DLD1 (cell line): ENCODE measurements around the gene DIP2B.

Experiments
- in situ Hi-C: cut with HindIII; loops from 2 replicates; pipeline ENCODE4 v1.10.0; 2017; ENCODE audit warnings: low sequenced_read_pairs

Gene DIP2B

DNA sequence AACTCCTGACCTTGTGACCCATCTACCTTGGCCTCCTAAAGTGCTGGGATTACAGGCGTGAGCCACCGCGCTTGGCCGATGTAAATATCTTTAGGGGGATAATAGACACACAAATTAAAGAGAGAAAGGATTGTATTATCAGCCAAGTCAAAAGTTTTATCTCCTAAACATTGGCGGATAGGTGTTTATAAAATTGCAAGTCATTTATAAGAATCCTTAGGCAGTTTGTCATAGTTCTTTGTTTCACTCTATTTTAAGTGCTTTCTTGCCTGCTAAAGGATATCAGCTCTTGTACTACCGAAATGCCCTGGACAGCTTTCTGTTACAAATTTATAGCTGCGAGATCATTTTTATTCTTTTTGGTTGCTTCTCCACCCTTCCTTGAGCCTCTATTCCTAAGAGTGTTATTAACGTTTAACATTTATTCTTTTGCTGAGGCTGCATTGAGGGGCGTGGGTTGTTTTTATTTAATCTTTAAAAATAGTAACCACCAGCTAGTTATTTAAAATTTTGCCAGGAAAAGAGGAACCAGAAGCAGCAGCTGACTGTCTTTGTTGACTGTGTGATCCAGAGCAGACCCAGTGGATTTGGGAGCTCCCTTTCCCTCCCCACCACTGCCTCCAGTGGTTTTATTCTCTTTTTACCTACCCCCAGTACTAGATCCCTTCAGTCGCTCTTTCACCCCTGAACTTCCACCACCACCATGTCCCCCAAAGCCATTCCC lies 106.4 kb downstream of the DIP2B start:
- in situ Hi-C loops, result no loop called here

DNA sequence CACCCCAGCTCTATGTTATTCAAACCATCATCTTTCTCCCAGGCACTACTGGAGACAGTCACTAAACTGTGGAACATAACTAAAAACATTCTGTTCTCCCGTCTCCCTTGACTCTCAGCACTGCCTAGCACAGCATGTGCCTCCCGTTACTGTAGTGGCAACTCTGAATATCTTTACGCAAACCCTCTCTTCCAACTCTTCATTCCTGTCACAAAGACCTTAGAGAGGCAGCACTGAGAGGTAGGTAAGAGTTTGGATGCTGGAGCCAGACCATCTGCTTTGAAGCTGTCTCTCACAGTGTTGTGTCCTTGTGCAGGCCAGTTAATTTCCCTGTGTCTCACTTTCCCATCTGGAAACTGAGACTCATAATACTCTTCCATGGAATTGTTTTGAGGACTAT lies 108.1 kb downstream of the DIP2B start:
- in situ Hi-C loops, result no loop called here

DNA sequence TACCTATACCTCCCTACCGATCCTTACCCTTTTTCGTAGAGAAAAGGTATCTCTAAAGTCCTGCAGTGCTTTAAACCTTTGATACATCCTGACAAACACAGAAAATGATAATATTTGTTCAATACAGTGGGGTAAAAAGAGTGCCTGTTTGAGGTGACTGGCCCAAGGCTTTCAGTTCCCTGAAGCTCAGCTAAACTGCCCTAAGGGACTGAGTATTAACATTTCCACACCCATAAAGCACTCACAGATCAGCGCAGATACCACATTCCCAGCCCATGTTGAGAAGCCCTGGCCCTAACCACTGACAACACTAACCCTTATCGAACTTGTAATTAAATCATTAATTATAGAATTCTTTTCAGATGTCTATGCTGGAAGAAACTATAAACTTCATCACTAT lies 108.7 kb downstream of the DIP2B start:
- in situ Hi-C loops, result no loop called here

DNA sequence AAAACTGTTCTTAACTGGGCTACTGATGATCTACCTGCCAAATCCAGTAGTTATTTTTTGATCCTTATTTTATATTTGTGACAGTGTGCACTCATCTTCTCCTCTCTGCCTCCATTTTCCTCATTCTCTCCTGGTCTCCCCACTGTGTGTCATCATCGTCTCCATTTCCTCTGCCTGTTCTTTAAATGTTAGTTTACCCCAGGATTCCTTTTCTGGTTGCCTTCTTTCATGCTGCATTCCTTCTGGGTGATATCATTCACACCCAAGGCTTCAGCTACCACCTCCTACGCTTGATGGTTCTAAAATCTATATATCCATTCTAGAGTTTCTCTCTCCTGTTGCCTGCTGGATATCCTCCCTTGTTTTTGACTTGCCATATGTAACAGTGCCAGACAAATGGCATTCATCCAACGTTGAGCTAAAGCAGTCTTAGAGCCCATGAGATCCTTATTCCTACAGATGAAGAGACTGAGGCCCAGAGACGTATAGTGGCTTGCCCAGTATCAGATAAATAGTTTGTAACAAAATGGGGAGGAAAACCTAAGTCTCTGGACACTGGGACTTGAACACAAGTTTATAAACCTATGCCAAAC lies 109.5 kb downstream of the DIP2B start:
- in situ Hi-C loops, result no loop called here

DNA sequence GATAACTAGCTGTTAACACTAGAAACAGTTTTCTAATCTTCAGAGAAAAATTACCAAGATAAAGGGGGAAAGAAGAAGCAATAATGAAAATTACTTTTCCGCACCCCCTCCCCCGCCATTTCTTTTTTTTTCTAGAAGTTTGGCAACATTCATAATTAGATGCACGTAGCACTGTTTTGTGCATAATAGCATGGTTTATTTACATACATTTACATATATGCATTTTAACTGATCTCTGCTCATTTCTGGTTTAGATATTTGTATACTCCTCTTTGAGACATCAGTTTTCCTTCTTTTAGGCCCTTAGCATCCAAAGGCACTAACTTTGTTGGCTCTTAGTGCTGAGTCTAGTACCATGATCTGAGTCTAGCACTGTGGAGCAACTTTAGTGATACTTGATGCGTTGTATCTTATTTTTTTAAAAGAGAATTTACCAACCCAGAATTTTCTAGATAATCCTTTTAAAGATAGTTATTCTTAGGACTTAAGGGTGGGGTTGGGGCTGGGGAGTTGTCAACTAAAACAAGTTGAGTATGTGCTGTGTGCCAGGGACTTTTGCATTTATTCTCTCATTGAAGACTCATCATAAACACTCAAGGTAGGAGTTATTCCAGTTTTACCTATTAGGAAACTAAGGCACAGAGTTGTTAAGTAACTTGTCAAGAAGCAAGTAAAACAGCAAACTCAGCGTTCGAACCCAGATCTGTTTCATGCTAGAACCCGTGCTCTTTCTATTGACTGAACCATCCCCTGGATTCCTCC lies 110.5 kb downstream of the DIP2B start:
- in situ Hi-C loops, result no loop called here

DNA sequence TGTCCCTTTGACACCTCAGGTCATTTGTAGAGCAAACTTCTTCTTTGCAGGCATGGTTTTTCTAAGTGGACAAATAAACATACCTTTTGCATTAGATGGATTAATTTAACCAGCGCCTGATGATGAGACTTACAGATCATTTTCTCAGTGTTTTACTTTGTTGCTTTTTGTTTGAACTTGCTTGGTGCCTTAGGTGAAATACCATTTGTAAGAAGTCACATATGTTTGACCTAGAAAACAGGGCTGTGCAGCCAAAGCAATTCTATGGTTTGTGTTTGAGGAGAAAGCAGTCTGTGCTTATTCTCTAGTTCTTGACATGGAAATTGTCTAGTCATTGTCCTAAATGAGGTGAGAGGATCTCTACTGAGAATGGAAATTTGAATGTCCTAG lies 111.1 kb downstream of the DIP2B start:
- in situ Hi-C loops, result no loop called here

DNA sequence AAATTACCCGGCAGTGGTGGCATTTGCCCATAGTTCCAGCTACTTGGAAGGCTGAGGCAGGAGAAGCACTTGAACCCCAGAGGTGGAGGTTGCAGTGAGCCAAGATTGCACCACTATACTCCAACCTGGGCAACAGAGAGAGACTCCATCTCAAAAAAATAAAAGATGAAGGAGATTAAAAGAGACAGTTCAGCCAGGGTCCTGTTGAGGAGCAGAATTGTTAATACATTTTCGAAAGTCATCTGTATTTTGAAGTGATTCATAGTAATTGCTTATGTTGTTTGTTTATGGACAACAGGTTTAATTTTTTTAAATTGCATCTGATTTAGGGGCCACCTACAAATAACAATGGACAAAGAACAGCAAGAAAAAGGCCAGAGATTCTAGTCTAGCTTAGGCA lies 112.9 kb downstream of the DIP2B start:
- in situ Hi-C loops, result no loop called here

DNA sequence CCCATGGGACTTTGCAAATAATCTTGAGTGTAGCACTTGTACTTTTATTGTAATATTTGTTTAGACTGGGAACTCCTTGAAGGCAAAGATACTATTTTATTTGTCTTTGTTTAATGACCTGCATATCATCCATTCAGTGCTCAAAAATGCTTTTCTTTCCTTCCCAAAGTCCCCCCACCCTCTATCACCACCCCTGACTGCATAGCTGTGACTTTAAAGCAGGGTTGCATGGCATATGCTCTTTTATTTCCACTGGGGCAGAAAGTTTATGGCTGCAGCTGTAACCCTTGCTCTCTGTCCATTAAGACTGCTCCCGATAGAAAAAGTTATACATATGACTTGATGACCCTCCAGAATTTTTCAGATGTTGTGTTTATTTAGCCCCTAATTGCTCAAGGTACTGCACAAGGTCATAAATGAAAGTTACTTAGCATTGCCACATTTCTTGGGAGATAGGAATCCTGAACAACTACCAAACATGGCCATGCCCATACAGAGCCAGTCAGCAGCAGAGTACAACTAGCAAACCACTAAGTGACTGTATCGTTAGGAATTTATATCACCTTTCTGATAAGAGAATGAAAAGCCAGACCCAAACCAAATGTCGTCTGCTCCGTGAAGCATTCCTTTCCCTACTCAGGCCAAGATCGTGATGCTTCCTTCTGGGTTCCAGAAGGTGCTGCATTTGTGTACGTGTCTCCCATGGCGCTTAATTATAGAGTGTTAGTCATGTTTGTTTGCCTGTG lies 114.3 kb downstream of the DIP2B start:
- in situ Hi-C loops, result no loop called here

DNA sequence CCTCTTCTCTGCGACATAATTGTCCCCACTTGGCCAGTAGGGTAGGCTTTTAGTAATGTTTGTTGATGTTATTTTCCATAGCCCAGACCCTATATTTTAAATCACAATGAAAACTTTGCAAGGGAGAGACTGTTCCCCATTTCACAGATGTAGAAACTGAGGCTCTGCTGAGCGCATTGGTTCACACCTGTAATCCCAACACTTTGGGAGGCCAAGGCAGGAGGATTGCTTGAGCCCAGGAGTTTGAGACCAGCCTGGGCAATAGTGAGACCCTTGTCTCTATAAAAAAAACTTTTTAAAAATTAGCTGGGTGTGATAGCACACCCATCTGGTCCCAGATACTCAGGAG lies 114.8 kb downstream of the DIP2B start:
- in situ Hi-C loops, result no loop called here

DNA sequence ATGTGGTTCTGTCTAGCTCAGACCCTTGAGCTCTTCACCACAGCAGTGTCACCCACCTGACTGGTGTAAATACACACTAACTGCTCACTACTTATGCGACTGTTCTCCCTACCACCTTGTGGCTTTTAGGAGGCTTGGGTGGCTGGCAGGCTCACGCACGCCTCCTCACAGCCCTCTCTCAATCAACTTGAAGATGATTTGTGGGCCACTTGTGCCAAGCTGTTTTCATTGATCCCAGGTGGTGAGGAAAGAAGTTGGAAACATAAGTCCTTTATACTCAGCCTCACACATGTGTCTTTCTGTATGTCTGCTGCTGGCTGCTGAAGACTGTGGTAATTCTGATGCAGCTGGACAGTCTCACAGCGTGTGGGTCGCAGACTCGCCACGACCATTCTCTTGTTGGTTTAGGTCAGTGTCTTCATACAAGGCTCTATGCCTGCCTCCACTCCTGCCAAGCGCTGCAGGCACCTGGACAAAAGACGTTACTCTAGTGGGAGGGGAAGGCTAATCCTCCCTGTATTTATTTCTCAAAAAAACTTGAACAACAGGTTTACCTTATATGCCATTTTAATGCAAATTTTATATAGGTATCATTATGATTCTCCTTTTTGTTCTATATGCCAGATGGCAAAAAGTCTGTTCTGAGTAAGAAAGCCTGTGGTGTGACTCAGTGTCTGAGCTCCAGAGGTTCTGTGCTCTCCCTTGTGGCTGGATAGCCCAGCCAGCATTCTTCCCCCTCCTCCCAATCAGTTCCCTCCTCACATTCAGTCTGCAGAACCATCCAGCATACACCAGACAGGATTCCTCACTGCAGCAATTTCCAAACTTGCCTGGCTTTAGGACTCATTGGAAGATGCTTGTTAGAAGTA lies 115.6 kb downstream of the DIP2B start:
- in situ Hi-C loops, result no loop called here

DNA sequence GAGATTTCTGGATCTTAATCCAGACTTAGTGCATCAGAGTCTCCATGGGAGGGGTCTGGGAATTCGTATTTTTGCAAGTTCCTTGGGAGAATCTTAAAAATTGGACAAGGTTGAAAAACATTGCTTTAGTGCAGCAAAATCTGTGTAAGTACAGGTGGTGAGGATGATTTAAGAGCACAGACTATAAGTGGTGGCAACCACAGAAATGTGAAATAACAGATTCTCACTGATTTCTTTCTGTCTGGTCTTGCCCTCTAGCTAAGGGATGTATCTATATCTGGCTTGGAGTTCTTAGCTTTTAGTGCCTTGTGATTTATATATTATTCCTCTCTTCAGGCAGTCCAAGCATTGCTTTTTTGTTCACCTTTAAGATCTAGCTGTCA lies 116.2 kb downstream of the DIP2B start:
- in situ Hi-C loops, result no loop called here

DNA sequence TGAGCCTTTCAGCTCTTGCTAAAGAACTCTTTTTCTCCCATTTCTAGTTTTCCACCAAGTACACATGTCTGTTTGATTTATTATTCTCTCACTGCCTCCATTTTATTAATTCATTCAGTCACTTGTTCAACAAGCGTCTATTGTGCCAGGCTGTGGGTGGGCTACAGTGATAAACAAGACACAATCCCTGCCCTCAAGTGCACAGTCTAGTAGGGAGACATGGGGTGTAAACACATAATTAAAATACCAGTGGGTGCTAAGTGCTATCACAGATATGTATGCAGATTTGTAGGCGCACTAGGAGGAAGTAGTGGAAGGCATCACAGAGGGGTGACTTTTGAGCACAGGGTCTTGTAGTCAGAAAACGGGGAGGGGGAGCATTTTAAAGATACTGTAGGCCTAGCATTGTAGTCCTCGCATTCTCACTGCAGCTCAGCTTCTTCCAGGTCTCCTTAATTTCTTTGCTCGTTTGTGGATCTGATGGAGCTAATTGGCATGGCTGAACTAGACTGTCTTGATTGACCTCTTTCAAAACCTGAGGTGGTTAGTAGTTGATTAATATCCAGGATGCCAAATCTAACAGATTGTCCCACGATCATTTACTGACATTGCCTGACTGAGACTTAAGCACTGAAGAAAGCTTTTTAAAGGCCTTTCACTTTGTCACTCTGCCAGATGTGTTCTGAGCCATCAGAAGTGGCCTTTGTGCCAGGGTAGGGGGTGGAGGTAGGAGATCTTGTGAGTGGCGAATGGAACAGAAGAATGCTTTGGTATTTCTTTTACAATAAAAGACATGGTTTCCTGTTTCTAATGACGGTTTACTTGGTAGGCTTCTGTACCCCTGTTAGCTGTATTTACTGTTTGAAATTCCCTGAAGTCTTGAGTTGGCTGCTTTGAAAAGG lies 116.9 kb downstream of the DIP2B start:
- in situ Hi-C loops, result no loop called here

DNA sequence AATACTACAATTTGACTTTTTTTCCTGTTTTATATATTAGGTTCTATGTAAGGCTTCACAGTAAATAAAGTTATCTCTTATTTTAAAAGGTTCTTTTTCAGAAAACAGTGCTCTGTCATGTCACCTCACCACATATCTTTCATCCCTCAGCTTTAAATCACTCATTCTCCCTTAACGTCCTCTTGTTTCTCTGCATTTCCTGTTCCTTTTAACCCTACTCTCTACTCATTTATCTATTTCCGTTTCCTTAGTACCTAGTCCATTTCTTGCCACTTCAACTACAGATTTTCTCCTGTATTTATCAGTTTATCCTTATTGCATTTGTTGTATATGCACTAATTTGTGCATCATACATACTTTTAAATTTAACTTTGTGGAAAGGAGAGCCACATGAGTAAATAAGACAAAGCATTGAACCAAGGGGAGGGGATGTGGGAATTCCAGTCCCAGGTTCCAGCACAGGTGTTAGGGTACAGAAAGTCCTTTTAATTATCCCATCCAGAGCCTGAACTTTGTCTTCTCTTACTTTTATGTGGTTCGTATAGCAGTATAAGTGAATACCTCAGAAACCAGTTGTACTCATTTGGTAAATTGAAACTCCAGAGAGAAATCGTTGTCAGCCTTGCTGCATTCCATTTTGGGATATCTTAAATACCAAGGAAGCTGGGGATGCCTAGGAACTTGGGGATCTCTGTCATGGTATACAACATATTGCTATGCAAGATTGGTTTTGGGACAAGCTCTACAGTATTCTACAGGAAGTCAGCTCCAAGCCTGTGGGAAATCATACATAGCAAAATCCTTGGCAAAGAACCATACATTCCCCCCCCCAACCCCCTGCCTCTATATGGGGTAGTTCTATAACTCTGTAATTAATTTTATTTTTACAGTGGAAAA lies 120.5 kb downstream of the DIP2B start:
- in situ Hi-C loops, result no loop called here

DNA sequence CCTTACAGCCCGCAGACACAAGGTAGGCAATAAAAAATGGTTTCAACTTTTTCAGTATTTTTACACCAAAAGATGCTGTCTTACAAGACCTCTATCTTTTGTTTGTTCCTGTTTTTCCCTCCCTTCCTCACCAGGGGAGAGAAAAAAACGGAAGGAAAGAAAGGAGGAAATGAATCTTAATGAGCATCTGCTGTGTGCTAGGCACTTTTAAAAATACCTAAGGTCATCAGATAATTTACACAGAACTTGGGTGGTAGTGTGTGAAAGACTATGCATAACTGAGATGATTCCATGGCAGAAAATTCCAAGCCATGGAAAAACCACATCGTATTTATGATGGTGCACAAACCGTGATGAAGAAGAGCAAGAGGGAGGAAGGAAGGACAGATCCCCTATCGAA lies 121.2 kb downstream of the DIP2B start:
- in situ Hi-C loops, result no loop called here

DNA sequence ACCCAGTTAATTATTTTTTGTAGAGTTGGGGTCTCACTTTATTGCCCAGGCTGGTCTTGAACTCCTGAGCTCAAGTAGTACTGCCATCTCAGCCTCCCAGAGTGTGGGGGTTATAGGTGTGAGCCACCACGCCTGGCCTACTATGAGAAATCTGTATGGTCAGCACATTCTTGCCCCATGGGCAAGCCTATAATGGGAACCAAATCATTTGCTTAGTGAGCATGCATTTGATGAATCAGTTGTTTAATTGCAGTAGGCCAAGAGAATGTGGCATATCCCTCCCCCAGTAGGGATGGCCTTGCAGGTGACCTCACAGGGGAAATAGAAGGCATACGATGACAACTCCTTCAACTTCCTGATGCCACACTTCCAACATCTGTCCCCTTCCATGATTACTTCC lies 122.7 kb downstream of the DIP2B start:
- in situ Hi-C loops, result no loop called here

DNA sequence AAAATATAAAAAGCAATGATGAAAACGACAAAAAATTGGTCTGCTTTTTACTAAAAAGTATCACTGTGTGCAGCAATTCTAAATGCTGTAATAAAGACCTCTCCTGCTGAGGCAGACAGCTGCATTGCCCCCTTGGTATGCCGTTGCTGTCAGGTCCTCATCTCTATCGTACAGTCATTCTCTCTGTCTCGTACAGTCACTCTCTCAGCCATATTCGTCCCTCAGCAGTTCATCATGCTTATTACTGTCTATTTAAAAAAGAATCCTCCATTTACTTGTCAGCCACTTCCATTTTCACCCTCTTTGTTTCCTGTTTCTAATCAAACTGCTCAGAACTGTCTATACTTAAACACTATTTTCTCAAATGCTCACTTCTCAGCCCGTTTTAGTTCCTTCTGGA lies 123.6 kb downstream of the DIP2B start:
- in situ Hi-C loops, result no loop called here

DNA sequence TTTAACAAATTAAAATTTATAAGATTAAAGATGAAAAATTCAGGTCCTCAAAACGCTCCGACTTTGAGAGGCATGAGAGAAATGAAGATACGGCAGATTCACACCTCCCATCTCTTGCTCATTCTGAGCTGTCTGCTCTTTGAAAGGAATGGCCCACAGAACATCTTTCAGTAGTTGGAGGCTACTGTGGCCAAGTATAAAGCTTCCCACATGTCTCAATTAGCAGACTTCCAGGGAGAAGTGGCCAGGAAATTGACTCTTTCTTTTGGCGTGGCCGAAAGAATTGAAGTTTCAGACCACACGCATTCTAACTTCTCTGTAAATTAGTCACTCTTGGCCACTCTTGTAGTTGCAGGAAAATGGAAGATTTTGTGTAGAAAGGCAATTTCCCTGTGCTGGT lies 129.2 kb downstream of the DIP2B start:
- in situ Hi-C loops, result no loop called here

DNA sequence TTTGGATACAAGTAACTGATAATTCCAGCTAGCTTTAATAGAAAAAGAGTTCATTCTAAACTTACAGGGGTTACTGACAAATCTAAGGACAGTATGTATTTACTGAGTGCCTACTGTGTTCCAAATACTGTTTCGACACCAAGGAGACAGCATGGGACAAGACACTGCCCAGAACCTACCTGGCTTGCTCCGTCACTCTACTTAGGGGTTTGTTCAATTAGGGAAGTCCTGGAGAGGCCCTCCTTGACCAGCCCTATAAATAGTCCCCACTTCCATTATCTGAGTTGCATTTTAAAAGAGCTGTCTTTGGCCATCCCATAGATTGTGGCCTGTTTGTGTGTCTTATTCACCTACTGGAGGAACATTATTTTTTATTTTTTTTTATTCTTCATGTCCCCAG lies 129.6 kb downstream of the DIP2B start:
- in situ Hi-C loops, result no loop called here

DNA sequence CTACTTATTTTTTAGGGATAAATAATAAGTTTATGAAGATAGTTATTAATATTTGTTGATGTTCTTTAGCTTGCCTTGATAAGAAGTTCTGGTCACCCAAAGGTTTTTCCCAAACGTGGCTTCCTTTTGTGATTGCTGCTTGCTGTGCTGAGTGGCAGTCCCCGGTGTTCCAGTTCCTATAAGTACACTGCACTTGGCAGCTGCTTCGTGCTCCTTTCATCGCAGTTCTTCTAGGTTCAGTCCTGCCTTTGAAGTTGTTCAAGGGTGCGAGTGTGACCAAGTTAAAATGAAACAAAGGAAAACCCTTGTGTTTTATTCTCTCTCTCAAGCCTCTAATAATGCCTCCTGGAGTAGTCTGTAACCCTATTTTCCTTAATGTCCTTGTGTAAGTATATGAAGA lies 130.6 kb downstream of the DIP2B start:
- in situ Hi-C loops, result no loop called here
